Astrocyte (in vitro differentiated cells and primary cell): ENCODE measurements around the gene CREB3L2. TPM values are rescaled to one million over a fixed set of nuclear protein-coding genes. Genes with fewer than 3 reads are reported as not detected.
A peak's percentile ranks its signal among the peaks of the same experiment; 100 is the strongest.

Source experiments
- DNase-seq: peaks from one replicate; pipeline ENCODE4 v3.0.0-alpha.2; 2010; ENCODE audit warnings: low read depth
- FAIRE-seq: peaks from 2 replicates; lab custom pipeline; 2011; peaks lifted over from hg19 to GRCh38; lab: Jason Lieb, UNC
- H2AFZ ChIP-seq: 2 replicates; pipeline ENCODE4 v1.6.0; 2012; ENCODE audit warnings: low read depth, low read length, inconsistent platforms
- H3K27ac ChIP-seq: 2 replicates; pipeline ENCODE4 v1.5.1; 2011; ENCODE audit warnings: low read depth, low read length, inconsistent platforms
- H3K27me3 ChIP-seq: 2 replicates; pipeline ENCODE4 v1.6.0; 2011; ENCODE audit warnings: low read length, inconsistent platforms; ENCODE audit not compliant: insufficient read depth
- H3K36me3 ChIP-seq: 2 replicates; pipeline ENCODE4 v1.5.1; 2011; ENCODE audit warnings: low read length, inconsistent platforms; ENCODE audit not compliant: insufficient read depth
- H3K4me1 ChIP-seq: 2 replicates; pipeline ENCODE4 v1.5.1; 2011; ENCODE audit warnings: low read length, inconsistent platforms; ENCODE audit not compliant: insufficient read depth
- H3K4me2 ChIP-seq: 2 replicates; pipeline ENCODE4 v1.6.0; 2012; ENCODE audit warnings: low read length, inconsistent platforms
- H3K4me3 ChIP-seq: 2 replicates; pipeline ENCODE4 v1.5.1; 2011; ENCODE audit warnings: low read depth, mild to moderate bottlenecking, low read length, inconsistent platforms; ENCODE audit not compliant: insufficient read depth
- H3K79me2 ChIP-seq: 2 replicates; pipeline ENCODE4 v1.6.0; 2012; ENCODE audit warnings: mild to moderate bottlenecking, low read length, inconsistent platforms; ENCODE audit not compliant: insufficient read depth
- H3K9ac ChIP-seq: 2 replicates; pipeline ENCODE4 v1.6.0; 2012; ENCODE audit warnings: mild to moderate bottlenecking, low read length, inconsistent platforms
- H3K9me3 ChIP-seq: 2 replicates; pipeline ENCODE4 v1.5.1; 2012; ENCODE audit warnings: low read depth, mild to moderate bottlenecking, low read length, inconsistent platforms; ENCODE audit not compliant: insufficient read depth
- H4K20me1 ChIP-seq: 2 replicates; pipeline ENCODE4 v1.6.0; 2012; ENCODE audit warnings: low read length, inconsistent platforms; ENCODE audit not compliant: insufficient read depth
- H3K27ac Mint-ChIP-seq: one replicate; pipeline ENCODE4 v1.8.0; 2021; ENCODE audit warnings: mild to moderate bottlenecking, mixed read lengths; ENCODE audit not compliant: unreplicated experiment
- H3K27me3 Mint-ChIP-seq: one replicate; pipeline ENCODE4 v1.8.0; 2021; ENCODE audit warnings: low read depth, mixed read lengths; ENCODE audit not compliant: unreplicated experiment
- H3K36me3 Mint-ChIP-seq: one replicate; pipeline ENCODE4 v1.8.0; 2021; ENCODE audit warnings: low read depth, mixed read lengths; ENCODE audit not compliant: unreplicated experiment
- H3K4me1 Mint-ChIP-seq: one replicate; pipeline ENCODE4 v1.8.0; 2021; ENCODE audit warnings: low read depth, mixed read lengths; ENCODE audit not compliant: unreplicated experiment
- H3K4me3 Mint-ChIP-seq: one replicate; pipeline ENCODE4 v1.8.0; 2021; ENCODE audit warnings: mild to moderate bottlenecking, moderate library complexity, mixed read lengths; ENCODE audit not compliant: unreplicated experiment
- H3K9me3 Mint-ChIP-seq: one replicate; pipeline ENCODE4 v1.8.0; 2021; ENCODE audit warnings: mild to moderate bottlenecking, mixed read lengths; ENCODE audit not compliant: unreplicated experiment
- CTCF ChIP-seq: IDR thresholded peaks from 2 replicates; pipeline ENCODE4 v1.5.1; 2011; ENCODE audit warnings: low read depth, mild to moderate bottlenecking, inconsistent platforms, low read length, moderate library complexity; ENCODE audit not compliant: insufficient read depth
- EZH2 ChIP-seq: IDR thresholded peaks from 2 replicates; pipeline ENCODE4 v1.6.1; 2012; ENCODE audit warnings: mild to moderate bottlenecking, low read length, inconsistent platforms; ENCODE audit not compliant: insufficient read depth
- total RNA-seq: library from RNA; stranded (reverse); gene quantifications from 2 replicates; pipeline ENCODE4 v1.2.1, GENCODE V29; 2021

Gene CREB3L2
- total RNA-seq, 1 donor from 2014 or later: 116 TPM

- no peaks in the 10 kb centered on the region for H3K27me3 Mint-ChIP-seq
- TF ChIP-seq EZH2: no peak
- no peak for TF ChIP-seq CTCF
- H3K9ac ChIP-seq: peak overlapping the region; percentile 79
- H3K9me3 Mint-ChIP-seq: no peaks in the 10 kb centered on the region
- peaks cover 4% of the 10 kb centered on the region for H3K36me3 ChIP-seq
- peaks cover 53% of the 10 kb centered on the region for H4K20me1 ChIP-seq
- H3K4me1 ChIP-seq: peaks cover 38% of the 10 kb centered on the region
- FAIRE-seq: no peak
- DNase-seq: peak; percentile 93
- H3K27me3 ChIP-seq: no peaks in the 10 kb centered on the region
- peak overlapping the region; percentile 2 for H3K4me3 ChIP-seq
- H3K79me2 ChIP-seq: peaks cover 94% of the 10 kb centered on the region
- H3K4me1 Mint-ChIP-seq: peaks cover 64% of the 10 kb centered on the region
- peak overlapping the region; percentile 93 for H3K27ac ChIP-seq
- H3K4me2 ChIP-seq: peak overlapping the region; percentile 69
- no peak overlapping the region for H2AFZ ChIP-seq
- H3K9me3 ChIP-seq: no peaks in the 10 kb centered on the region
- peak overlapping the region; percentile 11 for H3K4me3 Mint-ChIP-seq
- H3K36me3 Mint-ChIP-seq: peaks cover 16% of the 10 kb centered on the region
- H3K27ac Mint-ChIP-seq: peak overlapping the region; percentile 92
These were observed 57.7 kb downstream of the CREB3L2 start for GRCh38 chr7:137944168-137944567.

GRCh38 chr7:137943132-137943551, 58.7 kb downstream of the CREB3L2 start:
- peak overlapping the region; percentile 47 for H3K4me3 Mint-ChIP-seq
- peaks cover 70% of the 10 kb centered on the region for H3K4me1 Mint-ChIP-seq
- H3K27ac Mint-ChIP-seq: peak overlapping the region; percentile 92
- Histone ChIP-seq H3K27me3 (no peaks in the 10 kb centered on the region), H3K27ac (peak overlapping the region; percentile 93), H3K9me3 (no peaks in the 10 kb centered on the region), H3K4me2 (peak overlapping the region; percentile 69), H3K79me2 (peaks cover 94% of the 10 kb centered on the region), H3K4me3 (peak overlapping the region; percentile 2), H3K9ac (peak overlapping the region; percentile 79), H3K4me1 (peaks cover 38% of the 10 kb centered on the region), H3K36me3 (peaks cover 4% of the 10 kb centered on the region), H2AFZ (no peak overlapping the region), H4K20me1 (peaks cover 44% of the 10 kb centered on the region)
- peaks cover 16% of the 10 kb centered on the region for H3K36me3 Mint-ChIP-seq
- DNase-seq: peak; percentile 89
- no peak for FAIRE-seq
- H3K9me3 Mint-ChIP-seq: no peaks in the 10 kb centered on the region
- TF ChIP-seq EZH2: no peak
- TF ChIP-seq CTCF: no peak
- H3K27me3 Mint-ChIP-seq: no peaks in the 10 kb centered on the region

- peaks cover 93% of the 10 kb centered on the region for H3K79me2 ChIP-seq
- no peak overlapping the region for H2AFZ ChIP-seq
- H3K27me3 ChIP-seq: no peaks in the 10 kb centered on the region
- H3K9me3 Mint-ChIP-seq: no peaks in the 10 kb centered on the region
- peaks cover 4% of the 10 kb centered on the region for H3K36me3 ChIP-seq
- peak overlapping the region; percentile 79 for H3K9ac ChIP-seq
- peaks cover 44% of the 10 kb centered on the region for H4K20me1 ChIP-seq
- peaks cover 38% of the 10 kb centered on the region for H3K4me1 ChIP-seq
- no peaks in the 10 kb centered on the region for H3K27me3 Mint-ChIP-seq
- FAIRE-seq (no peak), DNase-seq (no peak)
- peaks cover 12% of the 10 kb centered on the region for H3K36me3 Mint-ChIP-seq
- peak overlapping the region; percentile 92 for H3K27ac Mint-ChIP-seq
- H3K4me1 Mint-ChIP-seq: peaks cover 66% of the 10 kb centered on the region
- no peaks in the 10 kb centered on the region for H3K9me3 ChIP-seq
- peak overlapping the region; percentile 93 for H3K27ac ChIP-seq
- H3K4me3 ChIP-seq: no peak overlapping the region
- H3K4me2 ChIP-seq: peak overlapping the region; percentile 69
- TF ChIP-seq CTCF: no peak
- no peak for TF ChIP-seq EZH2
- peak overlapping the region; percentile 47 for H3K4me3 Mint-ChIP-seq
These were observed 59.3 kb downstream of the CREB3L2 start for GRCh38 chr7:137942484-137943115.
